ENCODE results near the gene ARMC3. TPM values are rescaled to one million over a fixed set of nuclear protein-coding genes. Genes with fewer than 3 reads are reported as not detected.
A peak's percentile ranks its signal among the peaks of the same experiment; 100 is the strongest.

The ARMC3 gene
- total and polyA plus RNA-seq, 4 donors = 0.05 TPM; not detected in 3

DNA sequence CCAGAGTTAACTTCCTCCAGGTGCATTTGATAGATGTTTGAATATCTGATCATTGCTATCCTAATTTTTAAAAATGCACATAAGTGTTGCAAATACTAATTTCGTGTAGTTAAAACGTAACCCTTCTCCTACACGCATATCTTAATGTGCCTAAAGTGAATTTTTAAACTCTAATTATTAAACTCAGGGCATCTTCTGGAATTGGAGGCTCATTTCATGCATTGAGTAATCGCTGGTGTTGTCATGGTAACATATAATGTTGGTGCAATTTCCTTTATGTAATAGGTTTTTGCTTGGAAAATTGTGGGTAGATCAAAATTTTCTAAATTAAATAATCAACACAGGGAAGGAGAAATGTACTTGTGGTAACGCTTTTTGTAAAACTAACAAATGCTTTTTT is 56.2 kb downstream of the ARMC3 start:
- no peak for DNase-seq (ENCODE audit: low spot score)
- peaks cover 0 to 9% (median 4%) of the 10 kb centered on the region in 4 donors for H3K4me1 ChIP-seq (ENCODE audit: control insufficient read depth in 4 of 4, insufficient read depth in 4 of 4, low read length in 3 of 4)
- no peaks in the 10 kb centered on the region for H3K27me3 ChIP-seq (ENCODE audit: control insufficient read depth in 4 of 4, insufficient read depth in 4 of 4, low read length in 3 of 4)
- 74% methylated on average over 5 of the region's 5 CpGs for WGBS
- H3K4me3 ChIP-seq (ENCODE audit: low read depth in 1 of 3, low read length in 3 of 3) = no peak overlapping the region
- H3K9me3 ChIP-seq (ENCODE audit: control insufficient read depth in 4 of 4, low read length in 3 of 4) = no peaks in the 10 kb centered on the region
- TF ChIP-seq, protein P1, sequence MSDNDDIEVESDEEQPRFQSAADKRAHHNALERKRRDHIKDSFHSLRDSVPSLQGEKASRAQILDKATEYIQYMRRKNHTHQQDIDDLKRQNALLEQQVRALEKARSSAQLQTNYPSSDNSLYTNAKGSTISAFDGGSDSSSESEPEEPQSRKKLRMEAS (IDR thresholded peaks at IDR 0.05) = no peak
- TF ChIP-seq NR2F2 (IDR thresholded peaks at IDR 0.05) (no peak), SP1 (IDR thresholded peaks at IDR 0.05) (no peak)
- H3K9ac ChIP-seq (ENCODE audit: low read depth in 1 of 2, low read length in 2 of 2) = no peak overlapping the region
- no peaks in the 10 kb centered on the region for H3K36me3 ChIP-seq (ENCODE audit: control insufficient read depth in 4 of 4, insufficient read depth in 3 of 4, low read depth in 1 of 4, low read length in 3 of 4)
- no peak overlapping the region for H3K27ac ChIP-seq (ENCODE audit: low read depth in 1 of 2, low read length in 2 of 2)

DNA sequence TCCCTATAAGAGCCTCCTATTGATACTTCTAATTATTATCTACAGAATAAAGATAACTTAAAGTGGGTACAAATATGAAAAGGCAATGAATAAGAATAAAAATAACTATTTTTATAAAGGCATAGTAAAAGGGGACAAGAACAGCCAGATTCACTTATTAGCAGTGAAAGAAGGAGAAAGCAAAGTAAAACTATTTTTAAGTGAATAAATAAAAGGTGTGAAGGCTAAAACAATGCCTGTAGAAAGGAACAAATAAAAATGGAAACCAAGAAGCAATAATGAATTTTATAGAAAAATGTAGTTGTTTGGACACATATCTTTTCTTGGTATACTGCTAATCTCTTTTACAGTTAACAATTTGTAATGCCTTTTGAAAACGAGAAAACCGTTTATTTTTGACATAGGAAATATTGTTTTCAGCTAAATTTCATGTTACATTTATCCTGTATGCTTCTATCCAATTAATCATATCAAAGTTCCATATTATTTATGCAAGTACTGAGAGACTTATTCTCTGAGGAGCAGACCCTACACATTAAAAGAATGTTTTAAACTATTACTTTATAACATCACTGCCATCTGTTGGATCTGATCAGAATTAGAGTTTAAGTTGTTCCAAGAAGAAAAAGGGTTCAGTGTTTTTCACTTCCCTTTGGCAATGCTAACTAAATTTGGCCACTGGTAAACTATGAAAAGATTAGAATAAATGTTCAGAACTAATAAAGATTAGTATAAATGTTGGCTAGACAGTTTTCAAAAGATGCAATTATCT is 59.1 kb downstream of the ARMC3 start:
- no peaks in the 10 kb centered on the region for H3K27me3 ChIP-seq (ENCODE audit: control insufficient read depth in 4 of 4, insufficient read depth in 4 of 4, low read length in 3 of 4)
- no peak overlapping the region for H3K9ac ChIP-seq (ENCODE audit: low read depth in 1 of 2, low read length in 2 of 2)
- 43% methylated on average over 2 of the region's 2 CpGs for WGBS
- TF ChIP-seq, protein P2, sequence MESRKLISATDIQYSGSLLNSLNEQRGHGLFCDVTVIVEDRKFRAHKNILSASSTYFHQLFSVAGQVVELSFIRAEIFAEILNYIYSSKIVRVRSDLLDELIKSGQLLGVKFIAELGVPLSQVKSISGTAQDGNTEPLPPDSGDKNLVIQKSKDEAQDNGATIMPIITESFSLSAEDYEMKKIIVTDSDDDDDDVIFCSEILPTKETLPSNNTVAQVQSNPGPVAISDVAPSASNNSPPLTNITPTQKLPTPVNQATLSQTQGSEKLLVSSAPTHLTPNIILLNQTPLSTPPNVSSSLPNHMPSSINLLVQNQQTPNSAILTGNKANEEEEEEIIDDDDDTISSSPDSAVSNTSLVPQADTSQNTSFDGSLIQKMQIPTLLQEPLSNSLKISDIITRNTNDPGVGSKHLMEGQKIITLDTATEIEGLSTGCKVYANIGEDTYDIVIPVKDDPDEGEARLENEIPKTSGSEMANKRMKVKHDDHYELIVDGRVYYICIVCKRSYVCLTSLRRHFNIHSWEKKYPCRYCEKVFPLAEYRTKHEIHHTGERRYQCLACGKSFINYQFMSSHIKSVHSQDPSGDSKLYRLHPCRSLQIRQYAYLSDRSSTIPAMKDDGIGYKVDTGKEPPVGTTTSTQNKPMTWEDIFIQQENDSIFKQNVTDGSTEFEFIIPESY (IDR thresholded peaks at IDR 0.05) = no peak
- TF ChIP-seq, protein P3, sequence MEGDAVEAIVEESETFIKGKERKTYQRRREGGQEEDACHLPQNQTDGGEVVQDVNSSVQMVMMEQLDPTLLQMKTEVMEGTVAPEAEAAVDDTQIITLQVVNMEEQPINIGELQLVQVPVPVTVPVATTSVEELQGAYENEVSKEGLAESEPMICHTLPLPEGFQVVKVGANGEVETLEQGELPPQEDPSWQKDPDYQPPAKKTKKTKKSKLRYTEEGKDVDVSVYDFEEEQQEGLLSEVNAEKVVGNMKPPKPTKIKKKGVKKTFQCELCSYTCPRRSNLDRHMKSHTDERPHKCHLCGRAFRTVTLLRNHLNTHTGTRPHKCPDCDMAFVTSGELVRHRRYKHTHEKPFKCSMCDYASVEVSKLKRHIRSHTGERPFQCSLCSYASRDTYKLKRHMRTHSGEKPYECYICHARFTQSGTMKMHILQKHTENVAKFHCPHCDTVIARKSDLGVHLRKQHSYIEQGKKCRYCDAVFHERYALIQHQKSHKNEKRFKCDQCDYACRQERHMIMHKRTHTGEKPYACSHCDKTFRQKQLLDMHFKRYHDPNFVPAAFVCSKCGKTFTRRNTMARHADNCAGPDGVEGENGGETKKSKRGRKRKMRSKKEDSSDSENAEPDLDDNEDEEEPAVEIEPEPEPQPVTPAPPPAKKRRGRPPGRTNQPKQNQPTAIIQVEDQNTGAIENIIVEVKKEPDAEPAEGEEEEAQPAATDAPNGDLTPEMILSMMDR (IDR thresholded peaks at IDR 0.05; ENCODE audit: low read depth, low read length, missing input control) = peak; percentile 17
- TF ChIP-seq RAD21 (IDR thresholded peaks at IDR 0.05) (peak; percentile 72 to 76), HNF4G (IDR thresholded peaks at IDR 0.05) (no peak), RXRA (IDR thresholded peaks at IDR 0.05) (no peak), SP1 (IDR thresholded peaks at IDR 0.05) (no peak), EGR1 (IDR thresholded peaks at IDR 0.05; ENCODE audit: low read depth in 2 of 2) (no peak)
- TF ChIP-seq, protein P4, sequence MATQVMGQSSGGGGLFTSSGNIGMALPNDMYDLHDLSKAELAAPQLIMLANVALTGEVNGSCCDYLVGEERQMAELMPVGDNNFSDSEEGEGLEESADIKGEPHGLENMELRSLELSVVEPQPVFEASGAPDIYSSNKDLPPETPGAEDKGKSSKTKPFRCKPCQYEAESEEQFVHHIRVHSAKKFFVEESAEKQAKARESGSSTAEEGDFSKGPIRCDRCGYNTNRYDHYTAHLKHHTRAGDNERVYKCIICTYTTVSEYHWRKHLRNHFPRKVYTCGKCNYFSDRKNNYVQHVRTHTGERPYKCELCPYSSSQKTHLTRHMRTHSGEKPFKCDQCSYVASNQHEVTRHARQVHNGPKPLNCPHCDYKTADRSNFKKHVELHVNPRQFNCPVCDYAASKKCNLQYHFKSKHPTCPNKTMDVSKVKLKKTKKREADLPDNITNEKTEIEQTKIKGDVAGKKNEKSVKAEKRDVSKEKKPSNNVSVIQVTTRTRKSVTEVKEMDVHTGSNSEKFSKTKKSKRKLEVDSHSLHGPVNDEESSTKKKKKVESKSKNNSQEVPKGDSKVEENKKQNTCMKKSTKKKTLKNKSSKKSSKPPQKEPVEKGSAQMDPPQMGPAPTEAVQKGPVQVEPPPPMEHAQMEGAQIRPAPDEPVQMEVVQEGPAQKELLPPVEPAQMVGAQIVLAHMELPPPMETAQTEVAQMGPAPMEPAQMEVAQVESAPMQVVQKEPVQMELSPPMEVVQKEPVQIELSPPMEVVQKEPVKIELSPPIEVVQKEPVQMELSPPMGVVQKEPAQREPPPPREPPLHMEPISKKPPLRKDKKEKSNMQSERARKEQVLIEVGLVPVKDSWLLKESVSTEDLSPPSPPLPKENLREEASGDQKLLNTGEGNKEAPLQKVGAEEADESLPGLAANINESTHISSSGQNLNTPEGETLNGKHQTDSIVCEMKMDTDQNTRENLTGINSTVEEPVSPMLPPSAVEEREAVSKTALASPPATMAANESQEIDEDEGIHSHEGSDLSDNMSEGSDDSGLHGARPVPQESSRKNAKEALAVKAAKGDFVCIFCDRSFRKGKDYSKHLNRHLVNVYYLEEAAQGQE (IDR thresholded peaks at IDR 0.05) = no peak
- DNase-seq (ENCODE audit: low spot score) = no peak
- H3K36me3 ChIP-seq (ENCODE audit: control insufficient read depth in 4 of 4, insufficient read depth in 3 of 4, low read depth in 1 of 4, low read length in 3 of 4) = no peaks in the 10 kb centered on the region
- H3K9me3 ChIP-seq (ENCODE audit: control insufficient read depth in 4 of 4, low read length in 3 of 4) = no peaks in the 10 kb centered on the region
- peaks cover 0 to 10% (median 5%) of the 10 kb centered on the region in 4 donors for H3K4me1 ChIP-seq (ENCODE audit: control insufficient read depth in 4 of 4, insufficient read depth in 4 of 4, low read length in 3 of 4)
- no peak overlapping the region for H3K4me3 ChIP-seq (ENCODE audit: low read depth in 1 of 3, low read length in 3 of 3)
- H3K27ac ChIP-seq (ENCODE audit: low read depth in 1 of 2, low read length in 2 of 2) = no peak overlapping the region

Measured in liver (tissue), 9 donors.